Erythroblast (primary cell): ENCODE results near the gene MKKS.

Experiments used
- GATA1 ChIP-seq: IDR thresholded peaks from 2 replicates; pipeline ENCODE4 v1.6.1; 2011; ENCODE audit warnings: low read depth, mild to moderate bottlenecking, control low read depth, low read length, moderate library complexity
- POLR2A ChIP-seq: IDR thresholded peaks from 2 replicates; pipeline ENCODE4 v1.6.1; 2011; ENCODE audit warnings: mild to moderate bottlenecking, low read length

DNA sequence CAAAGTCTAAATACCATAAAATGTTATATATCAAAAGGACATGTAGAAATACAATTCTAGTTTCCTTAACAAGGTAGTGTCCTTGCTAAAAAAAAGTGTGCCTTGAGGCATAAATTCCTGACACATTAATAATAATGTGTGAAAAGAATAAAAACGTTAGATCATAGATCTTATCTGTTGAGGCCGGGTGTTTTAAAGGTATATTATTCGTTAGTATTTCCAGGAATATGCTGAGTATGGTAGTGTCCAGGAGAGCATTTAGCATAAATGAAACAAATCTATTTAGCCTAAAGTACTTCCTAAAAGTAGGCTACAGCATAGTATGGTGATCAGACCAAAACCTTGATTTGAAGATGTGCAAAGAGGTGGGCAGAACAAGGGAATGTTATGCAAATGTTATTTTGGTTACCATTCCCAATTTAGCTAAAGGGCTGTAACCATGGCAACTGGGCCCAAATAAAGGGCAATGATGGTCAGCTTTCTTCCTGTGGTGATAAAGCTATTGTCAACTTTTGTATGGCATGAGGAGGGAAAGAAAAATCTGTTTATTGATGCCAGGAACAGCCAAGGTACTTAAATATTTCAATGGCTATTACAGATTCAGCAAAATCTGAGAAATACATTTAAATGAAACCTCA is 18.9 kb downstream of the MKKS start:
- TF ChIP-seq POLR2A (no peak), GATA1 (no peak)
